A673 (cell line): ENCODE results near the gene ME1. TPM values are rescaled to one million over a fixed set of nuclear protein-coding genes. Genes with fewer than 3 reads are reported as not detected.

Experiments used
- BruUV-seq: library from RNA; stranded (reverse); fragments of 400-500 nt; replicated peaks from 2 replicates; lab custom pipeline; 2021; lab: Mats Ljungman, UMichigan
- CTCF ChIA-PET: fragments of 300-600 bp; sonication (Branson Sonifier 250); formaldehyde crosslinking; loops from one replicate; lab custom pipeline; 2022; ENCODE audit warnings: antibody characterized with exemption; lab: Charles Lee
- POLR2A ChIA-PET: fragments of 300-600 bp; sonication (Branson Sonifier 250); formaldehyde crosslinking; loops from one replicate; lab custom pipeline; 2022; ENCODE audit warnings: antibody characterized with exemption; ENCODE audit not compliant: low non-redundant PET; lab: Charles Lee
- DNase-seq: peaks from one replicate; pipeline ENCODE4 v3.0.0-alpha.2; 2015; ENCODE audit warnings: low spot score
- H3K27ac ChIP-seq: fragments of 200-600 bp; sonication (generic); 2 replicates; pipeline ENCODE4 v1.5.1; 2016; ENCODE audit warnings: mixed run types, low read depth, mild to moderate bottlenecking, mixed read lengths, antibody characterized with exemption, low read length; ENCODE audit not compliant: poor library complexity, severe bottlenecking
- H3K27me3 ChIP-seq: fragments of 200-600 bp; sonication (generic); replicated peaks from 2 replicates; pipeline ENCODE4 v1.6.1; 2017; ENCODE audit warnings: mixed run types, low read depth, mild to moderate bottlenecking, mixed read lengths, antibody characterized with exemption, low read length; ENCODE audit not compliant: insufficient read depth, poor library complexity
- H3K36me3 ChIP-seq: fragments of 200-600 bp; sonication (generic); 2 replicates; pipeline ENCODE4 v1.6.1; 2016; ENCODE audit warnings: mixed run types, mild to moderate bottlenecking, mixed read lengths, antibody characterized with exemption, low read length; ENCODE audit not compliant: insufficient read depth, poor library complexity, severe bottlenecking
- H3K4me1 ChIP-seq: fragments of 200-600 bp; sonication (generic); 2 replicates; pipeline ENCODE4 v1.6.1; 2017; ENCODE audit warnings: mixed run types, mild to moderate bottlenecking, mixed read lengths, antibody characterized with exemption, low read length; ENCODE audit not compliant: insufficient read depth, poor library complexity, severe bottlenecking
- H3K4me3 ChIP-seq: fragments of 200-600 bp; sonication (generic); 2 replicates; pipeline ENCODE4 v1.5.1; 2016; ENCODE audit warnings: low read depth, mixed run types, mild to moderate bottlenecking, mixed read lengths, low read length; ENCODE audit not compliant: poor library complexity, severe bottlenecking
- H3K9me3 ChIP-seq: fragments of 200-600 bp; sonication (generic); 2 replicates; pipeline ENCODE4 v1.6.1; 2016; ENCODE audit warnings: mixed run types, low read depth, mild to moderate bottlenecking, mixed read lengths, antibody characterized with exemption, low read length; ENCODE audit not compliant: poor library complexity, severe bottlenecking
- EZH2 ChIP-seq: fragments of 200-600 bp; sonication (generic); IDR thresholded peaks from 2 replicates; pipeline ENCODE4 v1.6.1; 2017; ENCODE audit warnings: borderline replicate concordance, low read depth, mild to moderate bottlenecking, mixed read lengths, antibody characterized with exemption, low read length; ENCODE audit not compliant: poor library complexity, severe bottlenecking
- intact Hi-C: fragments of 100-400 bp; cut with micrococcal nuclease; formaldehyde crosslinking; loops from one replicate; pipeline ENCODE4 v1.10.0; 2022; ENCODE audit not compliant: unreplicated experiment
- total RNA-seq: library from RNA; stranded (reverse); gene quantifications from 2 replicates; pipeline ENCODE4 v1.2.3, GENCODE V29; 2021
- TF ChIP-seq, protein P1 (sequence below): fragments of 300-800, 200-600 bp; sonication (generic); conservative IDR thresholded peaks from 2 replicates; pipeline ENCODE4 v1.5.1; 2017; ENCODE audit warnings: low read depth, mild to moderate bottlenecking, antibody characterized with exemption, low read length, moderate library complexity, mixed read lengths

Gene ME1
- total RNA-seq, 1 experiment from 2014 or later, result 78.8 TPM

DNA sequence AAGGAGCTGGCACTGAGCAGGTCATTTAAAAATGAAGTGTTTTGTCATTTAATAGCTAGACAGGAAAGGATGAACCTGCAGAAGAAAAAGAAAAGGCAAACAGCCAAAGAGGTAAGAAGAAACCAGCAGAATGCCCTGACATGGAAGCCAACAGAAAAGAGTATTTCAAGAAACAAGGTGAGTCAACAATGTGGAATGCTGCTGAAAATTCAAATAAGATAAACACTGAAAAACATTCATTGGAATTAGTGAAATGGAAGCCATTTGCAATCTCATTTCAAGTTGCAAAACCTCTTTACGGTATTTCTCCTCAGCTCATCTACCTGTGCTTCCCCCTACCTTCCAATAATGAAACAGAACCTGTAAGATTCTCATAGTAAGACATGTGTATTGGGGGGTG is 178.1 kb downstream of the ME1 start:
- H3K4me1 ChIP-seq, result peaks cover 4% of the 10 kb centered on the region
- ChIA-PET POLR2A (no interaction called here), CTCF (no interaction called here)
- H3K4me3 ChIP-seq, result no peak overlapping the region
- intact Hi-C loops, result no loop called here
- H3K27me3 ChIP-seq, result no peaks in the 10 kb centered on the region
- no TSS peak for BruUV-seq
- H3K36me3 ChIP-seq, result peaks cover 29% of the 10 kb centered on the region
- H3K9me3 ChIP-seq, result no peaks in the 10 kb centered on the region
- TF ChIP-seq, protein P1, sequence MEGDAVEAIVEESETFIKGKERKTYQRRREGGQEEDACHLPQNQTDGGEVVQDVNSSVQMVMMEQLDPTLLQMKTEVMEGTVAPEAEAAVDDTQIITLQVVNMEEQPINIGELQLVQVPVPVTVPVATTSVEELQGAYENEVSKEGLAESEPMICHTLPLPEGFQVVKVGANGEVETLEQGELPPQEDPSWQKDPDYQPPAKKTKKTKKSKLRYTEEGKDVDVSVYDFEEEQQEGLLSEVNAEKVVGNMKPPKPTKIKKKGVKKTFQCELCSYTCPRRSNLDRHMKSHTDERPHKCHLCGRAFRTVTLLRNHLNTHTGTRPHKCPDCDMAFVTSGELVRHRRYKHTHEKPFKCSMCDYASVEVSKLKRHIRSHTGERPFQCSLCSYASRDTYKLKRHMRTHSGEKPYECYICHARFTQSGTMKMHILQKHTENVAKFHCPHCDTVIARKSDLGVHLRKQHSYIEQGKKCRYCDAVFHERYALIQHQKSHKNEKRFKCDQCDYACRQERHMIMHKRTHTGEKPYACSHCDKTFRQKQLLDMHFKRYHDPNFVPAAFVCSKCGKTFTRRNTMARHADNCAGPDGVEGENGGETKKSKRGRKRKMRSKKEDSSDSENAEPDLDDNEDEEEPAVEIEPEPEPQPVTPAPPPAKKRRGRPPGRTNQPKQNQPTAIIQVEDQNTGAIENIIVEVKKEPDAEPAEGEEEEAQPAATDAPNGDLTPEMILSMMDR, result no peak
- DNase-seq, result no peak
- no peak overlapping the region for H3K27ac ChIP-seq

DNA sequence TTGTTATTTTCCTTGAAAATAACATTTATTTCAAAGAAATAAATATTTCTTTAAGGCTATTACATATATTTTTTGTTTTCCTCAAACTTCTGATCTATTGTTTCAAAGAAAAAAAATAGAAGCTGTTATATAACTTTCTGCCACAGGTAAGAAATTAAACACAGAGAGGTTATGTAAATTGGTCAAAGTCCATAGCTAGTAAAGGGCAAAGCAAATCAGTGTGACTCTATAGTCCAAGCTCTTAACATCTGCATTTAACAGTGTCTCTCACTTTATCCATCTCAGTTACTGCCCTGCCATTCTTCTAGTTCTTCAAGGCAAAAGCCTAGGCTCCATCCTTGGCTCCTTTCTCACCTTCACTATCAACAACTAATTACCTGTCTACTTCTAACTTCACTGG is 180.6 kb downstream of the ME1 start:
- H3K36me3 ChIP-seq, result peaks cover 29% of the 10 kb centered on the region
- DNase-seq, result no peak
- no peaks in the 10 kb centered on the region for H3K9me3 ChIP-seq
- H3K4me1 ChIP-seq, result no peaks in the 10 kb centered on the region
- intact Hi-C loops, result no loop called here
- ChIA-PET CTCF (no interaction called here), POLR2A (no interaction called here)
- H3K27me3 ChIP-seq, result no peaks in the 10 kb centered on the region
- no peak overlapping the region for H3K27ac ChIP-seq
- TF ChIP-seq EZH2, result no peak
- TF ChIP-seq, protein P1, result no peak
- no TSS peak for BruUV-seq
- H3K4me3 ChIP-seq, result no peak overlapping the region

DNA sequence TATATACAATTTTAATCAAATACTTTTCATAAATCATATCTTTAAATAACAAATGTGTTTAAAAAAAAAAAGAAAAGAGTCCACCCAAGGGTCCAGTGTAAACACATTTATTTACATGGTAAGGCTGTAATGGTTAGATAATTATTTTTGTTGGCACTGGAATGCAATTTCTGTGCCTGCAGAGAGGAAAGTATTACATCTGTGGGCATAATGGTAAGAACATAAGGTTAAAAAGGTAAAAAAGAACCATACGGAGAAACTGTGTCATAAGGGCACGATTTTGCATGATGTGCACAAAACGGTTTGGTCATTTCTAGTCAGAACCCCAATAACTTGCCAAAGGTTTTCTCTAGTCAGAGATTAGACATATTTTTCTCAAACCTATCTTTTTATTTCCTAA is 183.4 kb downstream of the ME1 start:
- Histone ChIP-seq H3K9me3 (no peaks in the 10 kb centered on the region), H3K4me1 (no peaks in the 10 kb centered on the region), H3K36me3 (peaks cover 17% of the 10 kb centered on the region), H3K4me3 (no peak overlapping the region), H3K27me3 (no peaks in the 10 kb centered on the region), H3K27ac (no peak overlapping the region)
- ChIA-PET CTCF (no interaction called here), POLR2A (no interaction called here)
- no TSS peak for BruUV-seq
- intact Hi-C loops, result no loop called here
- DNase-seq, result no peak
- no peak for TF ChIP-seq EZH2
- TF ChIP-seq, protein P1, result no peak
